Measurements from ENCODE around the gene MCM9. TPM values are rescaled to one million over a fixed set of nuclear protein-coding genes. Genes with fewer than 3 reads are reported as not detected.

MCM9 gene
- total and polyA plus RNA-seq, 12 donors, result 3.1 to 20.5 (median 14.5) TPM

DNA sequence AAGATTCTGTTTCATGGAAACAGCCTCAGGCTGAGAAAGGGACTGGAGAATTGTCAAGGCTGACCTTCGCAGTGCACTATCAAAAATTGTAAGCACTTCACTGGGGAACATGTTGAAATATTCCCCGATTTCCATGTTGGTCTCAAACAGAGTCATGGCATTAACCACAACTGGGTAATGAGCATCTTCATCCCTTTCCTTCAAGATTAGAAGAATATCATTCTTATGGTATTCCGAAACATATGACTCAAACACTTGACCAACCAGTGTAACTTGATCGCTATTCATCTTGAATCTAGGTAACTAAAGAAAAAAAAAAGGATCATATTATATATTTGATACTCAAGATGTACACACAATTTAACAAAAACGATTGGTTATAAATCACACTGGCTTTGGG lies 3.5 kb downstream of the MCM9 start:
- Histone ChIP-seq H3K4me1 (replicated peaks in 1 of 2) (peaks cover 5 to 22% of the 10 kb centered on the region in 2 donors), H3K4me3 (no peak overlapping the region), H3K27me3 (no peaks in the 10 kb centered on the region), H3K27ac (no peak overlapping the region), H3K9me3 (replicated peaks in 1 of 3) (no peaks in the 10 kb centered on the region), H3K36me3 (replicated peaks in 1 of 2) (peaks cover 0 to 15% of the 10 kb centered on the region in 2 donors)
- intact Hi-C loops (cut with DNase I), result no loop called here
- WGBS, 4 donors, result 86 to 93% (median 88%) methylated on average over 5 of the region's 5 CpGs
- no peak for TF ChIP-seq POLR2A (IDR thresholded peaks at IDR 0.05)
- TF ChIP-seq, protein P1, sequence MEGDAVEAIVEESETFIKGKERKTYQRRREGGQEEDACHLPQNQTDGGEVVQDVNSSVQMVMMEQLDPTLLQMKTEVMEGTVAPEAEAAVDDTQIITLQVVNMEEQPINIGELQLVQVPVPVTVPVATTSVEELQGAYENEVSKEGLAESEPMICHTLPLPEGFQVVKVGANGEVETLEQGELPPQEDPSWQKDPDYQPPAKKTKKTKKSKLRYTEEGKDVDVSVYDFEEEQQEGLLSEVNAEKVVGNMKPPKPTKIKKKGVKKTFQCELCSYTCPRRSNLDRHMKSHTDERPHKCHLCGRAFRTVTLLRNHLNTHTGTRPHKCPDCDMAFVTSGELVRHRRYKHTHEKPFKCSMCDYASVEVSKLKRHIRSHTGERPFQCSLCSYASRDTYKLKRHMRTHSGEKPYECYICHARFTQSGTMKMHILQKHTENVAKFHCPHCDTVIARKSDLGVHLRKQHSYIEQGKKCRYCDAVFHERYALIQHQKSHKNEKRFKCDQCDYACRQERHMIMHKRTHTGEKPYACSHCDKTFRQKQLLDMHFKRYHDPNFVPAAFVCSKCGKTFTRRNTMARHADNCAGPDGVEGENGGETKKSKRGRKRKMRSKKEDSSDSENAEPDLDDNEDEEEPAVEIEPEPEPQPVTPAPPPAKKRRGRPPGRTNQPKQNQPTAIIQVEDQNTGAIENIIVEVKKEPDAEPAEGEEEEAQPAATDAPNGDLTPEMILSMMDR (IDR thresholded peaks at IDR 0.05), result no peak
- no peak for DNase-seq

- no peaks in the 10 kb centered on the region for H3K9me3 ChIP-seq (replicated peaks in 1 of 3)
- intact Hi-C loops (cut with DNase I), result no loop called here
- no peak overlapping the region for H3K4me3 ChIP-seq
- H3K27ac ChIP-seq, result no peak overlapping the region
- no peaks in the 10 kb centered on the region for H3K27me3 ChIP-seq
- DNase-seq, result no peak
- peaks cover 0 to 15% of the 10 kb centered on the region in 2 donors for H3K36me3 ChIP-seq (replicated peaks in 1 of 2)
- TF ChIP-seq, protein P1 (IDR thresholded peaks at IDR 0.05), result no peak
- no peak for TF ChIP-seq POLR2A (IDR thresholded peaks at IDR 0.05)
- WGBS, 4 donors, result 94 to 98% (median 95%) methylated on average over 3 of the region's 3 CpGs
- peaks cover 5 to 20% of the 10 kb centered on the region in 2 donors for H3K4me1 ChIP-seq (replicated peaks in 1 of 2)
Measured at GRCh38 chr6:118930680-118931079, 4.3 kb downstream of the MCM9 start.

- no peak for DNase-seq
- no peaks in the 10 kb centered on the region for H3K9me3 ChIP-seq (replicated peaks in 1 of 3)
- no peaks in the 10 kb centered on the region for H3K27me3 ChIP-seq
- no peaks in the 10 kb centered on the region for H3K4me1 ChIP-seq (replicated peaks in 1 of 2)
- intact Hi-C loops (cut with DNase I), result no loop called here
- no peak for TF ChIP-seq POLR2A (IDR thresholded peaks at IDR 0.05)
- TF ChIP-seq, protein P1 (IDR thresholded peaks at IDR 0.05), result no peak
- H3K4me3 ChIP-seq, result no peak overlapping the region
- no peak overlapping the region for H3K27ac ChIP-seq
- peaks cover 0 to 22% of the 10 kb centered on the region in 2 donors for H3K36me3 ChIP-seq (replicated peaks in 1 of 2)
- 92 to 96% (median 93%) methylated on average over 3 of the region's 3 CpGs for WGBS, 4 donors
Measured at GRCh38 chr6:118923035-118923434, 11.9 kb downstream of the MCM9 start.

DNA sequence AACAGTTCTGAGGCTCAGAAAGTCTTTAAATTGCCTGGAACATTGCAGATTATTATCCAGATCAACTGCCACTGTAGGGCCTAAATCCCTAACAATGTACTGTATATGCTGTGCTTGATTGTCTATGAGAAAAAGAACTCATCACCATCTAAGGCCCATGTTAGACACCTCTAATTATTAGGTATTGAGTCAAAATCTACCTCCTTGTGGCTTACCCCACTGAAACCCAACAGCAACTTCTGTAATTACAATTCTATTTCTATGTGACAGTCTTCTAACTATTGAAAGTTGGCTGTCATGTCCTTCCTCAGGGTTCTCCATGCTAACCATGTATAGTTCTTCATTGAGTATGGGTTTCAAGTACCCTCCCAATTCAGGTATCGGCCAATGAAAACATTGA lies 13.9 kb downstream of the MCM9 start:
- Histone ChIP-seq H3K4me1 (replicated peaks in 1 of 2) (no peaks in the 10 kb centered on the region), H3K9me3 (replicated peaks in 1 of 3) (no peaks in the 10 kb centered on the region), H3K36me3 (replicated peaks in 1 of 2) (peaks cover 0 to 22% of the 10 kb centered on the region in 2 donors), H3K4me3 (no peak overlapping the region), H3K27ac (no peak overlapping the region), H3K27me3 (no peaks in the 10 kb centered on the region)
- TF ChIP-seq, protein P1 (IDR thresholded peaks at IDR 0.05), result no peak
- TF ChIP-seq POLR2A (IDR thresholded peaks at IDR 0.05), result no peak
- no peak for DNase-seq
- intact Hi-C loops (cut with DNase I), result no loop called here
- WGBS, 4 donors, result 95 to 100% (median 99%) methylated on average over 1 of the region's 1 CpG

Data from adrenal gland (tissue), 12 donors.